GM19023 (cell line): ENCODE data around the gene KCTD6.
A peak's percentile ranks its signal among the peaks of the same experiment; 100 is the strongest.

ENCODE experiments used
- ATAC-seq: cut with Tn5 transposase; IDR thresholded peaks from one replicate; pipeline ENCODE4 v1.9.1; 2021; ENCODE audit warnings: mild to moderate bottlenecking, moderate library complexity; ENCODE audit not compliant: unreplicated experiment

The KCTD6 gene

DNA sequence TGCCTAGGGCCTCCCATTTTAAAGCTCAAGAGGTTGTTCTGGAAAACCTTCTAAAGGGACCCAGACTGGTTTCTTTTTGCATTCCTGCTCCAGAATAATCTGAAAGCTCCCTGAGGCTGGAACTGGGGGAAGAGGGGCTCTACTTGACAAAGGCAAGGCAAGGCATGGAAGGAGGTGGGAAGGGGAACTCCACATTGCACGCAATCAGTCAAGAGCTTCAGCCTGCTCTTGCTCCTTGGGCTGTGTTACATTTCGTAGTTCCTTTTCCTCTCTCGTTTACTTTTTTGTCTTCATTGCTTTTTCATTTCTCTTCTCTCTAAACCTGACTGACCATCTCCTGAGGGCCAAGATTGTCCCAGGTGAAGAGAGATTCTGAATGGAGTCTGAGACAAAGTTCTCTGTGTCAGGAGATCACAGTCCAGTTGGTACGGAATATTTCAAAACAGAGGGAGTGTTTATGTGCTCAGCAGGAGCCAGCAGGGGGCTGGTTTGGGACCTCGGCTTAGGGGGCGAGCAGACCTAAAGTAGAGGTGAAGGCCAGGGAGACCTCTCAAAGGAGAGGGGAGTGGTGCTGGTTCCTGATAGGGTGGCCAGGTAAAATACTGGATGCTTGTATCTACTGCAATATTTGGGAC is 6.0 kb upstream of the KCTD6 start:
- ATAC-seq = no peak

DNA sequence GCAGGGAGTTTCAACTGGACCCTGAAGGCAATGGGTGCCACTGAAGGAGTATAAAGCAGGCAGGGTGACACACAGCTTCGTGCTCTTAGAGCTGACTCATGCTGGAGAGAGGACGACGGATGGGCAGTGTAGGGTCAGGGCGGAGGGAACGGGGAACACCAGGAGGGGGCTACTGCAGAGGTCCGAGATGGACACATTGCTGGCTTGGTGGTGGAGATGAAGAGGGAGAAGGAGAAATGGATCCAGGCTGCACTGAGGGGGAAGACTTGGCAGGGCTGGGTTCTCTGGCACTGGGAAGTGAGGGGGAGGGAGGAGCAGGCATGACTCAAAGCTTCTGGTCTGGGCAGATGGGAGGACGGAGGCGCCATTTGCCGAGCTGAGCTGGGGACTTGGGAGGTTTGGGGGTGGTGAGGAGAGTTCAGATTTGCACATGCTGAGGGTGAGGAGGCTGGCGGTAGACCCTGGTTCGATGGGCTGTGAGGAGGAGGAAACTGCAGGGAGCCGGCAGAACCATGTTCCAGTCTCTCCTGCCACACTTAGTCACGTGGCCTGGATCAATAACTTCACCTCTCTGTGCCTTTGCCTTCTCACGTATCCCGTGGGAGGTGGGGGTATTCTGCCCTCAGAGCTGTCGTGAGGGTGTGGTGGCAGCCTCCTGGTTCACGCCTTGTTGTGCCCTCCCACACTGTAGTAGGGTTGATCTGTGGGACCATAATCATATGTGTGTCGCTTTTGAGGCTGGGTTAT is 4.6 kb upstream of the KCTD6 start:
- ATAC-seq = no peak

DNA sequence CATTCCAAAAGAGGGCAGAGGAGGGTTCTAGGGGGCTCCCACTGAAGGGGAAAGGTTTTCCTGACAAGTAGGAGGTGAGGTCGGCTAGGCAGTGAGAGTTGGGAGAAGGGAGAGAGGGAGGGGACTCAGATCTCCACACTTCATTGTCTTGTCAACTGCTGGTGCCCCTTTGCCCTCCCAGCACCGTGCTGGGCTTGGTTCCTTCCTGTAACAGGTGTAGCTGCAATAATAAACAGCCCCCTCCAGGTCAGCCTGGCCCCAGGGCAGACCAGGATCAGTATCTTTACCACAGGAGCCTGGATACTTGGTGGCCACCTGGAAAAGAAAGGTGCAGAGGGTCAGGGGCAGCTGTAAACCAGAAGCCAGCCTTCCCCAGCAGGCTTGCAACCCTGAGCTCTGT is 2.9 kb upstream of the KCTD6 start:
- ATAC-seq = no peak

DNA sequence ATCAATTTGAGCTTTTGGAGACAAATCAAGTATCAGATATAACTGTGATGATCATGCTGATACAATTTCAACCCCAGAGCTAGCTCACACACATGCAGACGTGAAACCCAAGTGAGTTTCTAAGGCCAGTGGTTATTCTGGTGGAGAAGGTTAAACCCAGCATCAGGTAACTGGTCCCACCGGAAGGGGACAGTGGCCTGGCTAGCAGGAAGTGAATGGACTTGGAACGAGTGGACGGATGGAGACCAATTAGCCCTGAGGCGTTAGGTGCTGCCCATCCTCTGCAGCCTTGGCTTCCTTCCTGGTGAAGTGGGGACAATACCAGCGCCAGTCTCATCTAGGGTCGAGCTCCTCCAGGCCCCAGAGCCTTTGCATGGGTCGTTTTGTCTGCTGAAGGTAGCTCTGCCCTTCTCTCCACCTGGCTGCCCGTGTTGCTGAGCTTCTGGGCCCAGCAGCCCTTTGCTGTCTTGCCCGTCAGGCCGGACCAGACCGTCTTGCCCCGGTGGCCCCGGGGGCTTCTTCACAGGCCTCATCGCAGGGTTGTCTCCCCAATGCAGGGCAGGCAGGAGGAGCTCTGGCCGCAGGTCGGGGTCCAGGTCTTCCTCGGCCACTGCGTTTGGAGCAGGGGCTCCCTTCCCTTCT is 915 bp upstream of the KCTD6 start:
- no peak for ATAC-seq

DNA sequence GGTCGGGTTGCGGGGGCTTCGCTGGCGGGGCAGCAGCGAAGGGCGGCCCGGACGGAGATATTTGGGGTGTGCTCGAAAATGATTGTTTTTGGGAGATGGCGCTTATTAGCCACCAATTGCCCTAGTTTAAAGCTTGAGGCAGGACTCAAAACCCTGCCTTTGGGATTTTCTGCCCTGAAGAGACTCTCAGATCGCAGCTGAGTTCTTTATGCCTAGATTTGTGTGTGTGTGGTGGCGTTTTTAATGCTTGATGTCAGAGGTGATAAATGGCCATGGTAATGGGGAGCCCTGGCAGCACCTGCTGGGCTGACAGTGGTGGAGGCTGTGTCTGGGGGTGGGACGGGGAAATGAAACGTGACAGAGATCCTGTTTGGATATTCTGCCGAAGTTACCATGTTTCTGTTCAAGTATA is 604 bp downstream of the KCTD6 start:
- no peak for ATAC-seq

DNA sequence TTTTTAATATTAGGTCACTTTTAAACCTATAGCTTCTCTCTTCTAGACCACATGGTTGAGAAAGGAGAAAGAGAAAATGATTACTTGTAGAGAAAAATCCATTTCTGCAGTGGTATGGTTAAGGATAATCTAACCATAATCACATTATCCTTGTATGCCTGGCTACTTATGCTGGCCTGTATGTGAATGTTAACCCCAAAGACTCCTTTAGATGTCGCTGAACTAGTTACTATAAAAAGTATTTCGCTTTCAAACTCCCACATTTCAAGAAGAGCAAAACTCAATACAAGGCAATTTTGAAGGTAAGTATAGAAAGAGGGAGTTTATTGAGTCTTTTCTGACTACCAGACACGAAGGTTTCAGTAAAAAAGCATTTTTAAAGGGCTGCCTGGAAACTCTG is 2.2 kb downstream of the KCTD6 start:
- ATAC-seq = no peak

DNA sequence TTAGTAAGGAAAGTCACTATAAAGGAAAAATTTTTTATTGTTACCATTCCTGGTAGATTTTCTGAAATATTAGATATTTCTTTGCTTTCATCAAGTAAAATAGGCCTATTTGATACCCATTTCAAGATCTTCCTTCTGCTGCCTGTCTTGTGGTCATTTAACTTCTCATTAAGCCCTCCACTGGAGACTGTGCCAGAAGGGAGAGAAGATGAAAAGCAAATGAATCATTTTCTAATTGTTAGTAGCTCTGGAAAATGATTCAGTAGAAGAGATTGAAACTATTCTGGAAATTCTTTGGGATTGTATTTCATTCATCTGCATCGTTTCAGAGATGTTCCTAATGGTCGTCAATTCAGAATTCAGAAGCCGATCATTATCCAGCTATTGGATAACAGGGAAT is 3.2 kb downstream of the KCTD6 start:
- no peak for ATAC-seq

DNA sequence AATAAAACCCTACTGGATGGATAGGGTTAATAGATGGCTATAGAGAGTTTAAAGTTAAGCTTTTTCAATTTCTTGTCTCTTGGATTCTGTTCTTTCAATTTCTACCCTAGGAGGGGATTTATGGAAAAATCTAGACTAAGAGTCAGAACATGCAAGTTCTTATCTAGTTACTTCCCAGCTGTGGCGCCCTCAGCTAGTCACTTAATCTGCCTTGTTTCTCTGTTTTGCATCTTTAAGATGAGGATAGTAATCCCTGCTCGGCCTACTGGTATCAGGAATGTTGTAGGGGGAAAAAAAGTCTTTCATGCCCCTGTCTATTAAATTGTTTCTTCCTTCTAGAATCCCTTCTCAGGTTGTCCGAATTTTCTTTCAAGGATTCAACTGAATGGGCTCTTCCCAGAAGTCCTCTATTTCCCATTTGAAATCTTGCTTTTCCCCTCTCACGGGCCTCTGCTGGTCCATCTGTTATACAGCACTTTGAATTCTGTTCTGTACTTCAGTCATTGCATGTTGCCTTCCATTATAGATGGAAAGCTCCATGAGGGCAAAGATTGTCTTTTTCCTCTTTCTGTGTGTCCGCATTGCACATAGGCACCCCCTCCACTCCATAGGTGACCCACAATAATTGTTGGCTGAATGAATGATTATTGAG is 4.4 kb downstream of the KCTD6 start:
- no peak for ATAC-seq

DNA sequence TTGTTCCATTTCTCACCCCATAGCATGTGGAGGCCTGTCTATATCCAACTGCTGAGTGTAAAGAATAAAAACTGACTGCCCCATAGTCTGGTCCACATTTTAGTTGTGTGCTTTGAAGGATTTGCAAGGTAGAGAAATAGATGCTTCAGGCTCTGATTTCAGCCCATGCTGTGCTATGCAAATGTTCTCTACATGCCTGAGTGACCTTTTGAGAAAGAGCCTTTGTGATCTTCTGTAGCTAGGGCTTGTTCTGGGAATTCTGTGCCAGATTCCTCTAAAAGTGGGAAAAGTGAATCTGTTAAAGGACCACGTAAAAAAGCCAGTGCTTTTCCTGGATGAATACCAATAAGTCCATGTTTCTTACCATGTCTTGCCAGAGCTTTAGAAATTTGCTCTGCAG is 5.2 kb downstream of the KCTD6 start:
- ATAC-seq = no peak

DNA sequence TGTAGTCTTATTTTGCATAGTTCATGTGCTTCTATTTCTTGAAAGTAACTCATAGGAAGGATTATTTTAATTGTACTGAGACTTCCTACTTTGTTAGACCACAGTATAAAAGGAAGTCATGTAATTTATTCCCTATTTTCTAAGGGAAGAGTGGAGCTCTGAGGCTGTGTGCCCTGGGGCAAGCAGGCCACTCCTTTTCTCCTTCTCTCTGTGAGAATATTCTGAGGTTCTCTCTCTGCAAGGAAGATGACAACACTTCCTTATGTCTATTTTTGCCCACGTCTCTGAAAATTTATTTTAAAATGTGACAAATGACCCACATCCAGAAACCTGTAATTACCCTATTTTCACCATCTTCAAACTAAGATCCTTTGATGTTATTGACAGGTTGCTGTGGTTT is 11.0 kb downstream of the KCTD6 start:
- ATAC-seq = no peak

DNA sequence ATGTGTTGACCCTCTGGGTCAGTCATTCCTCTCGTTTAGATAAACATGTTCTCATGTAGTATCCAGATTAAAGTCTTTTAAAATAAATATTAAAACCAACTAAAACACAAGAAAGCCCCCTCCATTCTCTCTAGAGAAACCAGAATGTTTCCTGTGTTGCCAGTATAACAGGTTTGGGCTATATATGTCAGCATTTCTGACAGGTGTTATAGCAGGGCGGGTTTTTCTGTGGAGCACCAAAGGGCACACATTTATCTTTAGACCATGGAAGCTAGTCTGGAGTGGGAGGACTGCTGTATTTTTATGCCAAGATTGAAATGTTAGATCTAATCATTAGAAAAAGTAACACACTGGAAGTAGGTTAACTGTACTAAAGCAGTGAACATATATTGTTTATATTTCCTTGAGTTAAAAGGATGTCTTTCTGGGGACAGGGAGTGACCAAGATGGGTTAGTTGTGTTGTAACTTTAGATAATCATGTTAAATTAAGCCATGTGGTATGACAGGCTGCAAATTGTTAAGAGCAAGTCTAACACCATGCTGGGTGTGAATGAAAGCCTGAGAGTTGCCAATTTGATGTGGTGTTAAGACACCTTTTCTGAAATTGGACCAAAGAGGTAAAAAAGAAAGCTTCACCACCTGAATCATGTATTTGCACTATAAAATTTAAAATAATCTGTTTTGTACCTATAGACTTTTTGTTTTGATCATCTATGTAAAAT is 15.6 kb downstream of the KCTD6 start:
- ATAC-seq = no peak

DNA sequence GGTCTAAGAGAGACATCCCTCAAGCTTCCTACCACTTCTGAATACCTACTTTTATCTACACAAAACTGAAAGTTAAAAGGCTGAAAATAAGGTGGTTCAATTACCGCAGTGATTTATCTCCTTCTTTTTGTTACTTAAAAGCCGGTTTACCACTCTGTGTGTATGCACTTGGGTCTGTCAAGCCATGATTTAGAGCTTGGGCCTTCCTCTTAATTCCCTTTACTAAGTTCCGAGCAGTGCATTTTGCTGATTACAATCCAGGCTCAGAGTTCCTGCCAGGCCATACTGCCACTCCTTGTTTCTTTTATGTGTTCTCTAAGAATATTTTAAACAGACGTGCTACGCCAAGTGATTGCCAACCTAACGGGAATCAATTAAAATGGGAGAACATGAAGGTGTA is 16.5 kb downstream of the KCTD6 start:
- ATAC-seq = no peak

DNA sequence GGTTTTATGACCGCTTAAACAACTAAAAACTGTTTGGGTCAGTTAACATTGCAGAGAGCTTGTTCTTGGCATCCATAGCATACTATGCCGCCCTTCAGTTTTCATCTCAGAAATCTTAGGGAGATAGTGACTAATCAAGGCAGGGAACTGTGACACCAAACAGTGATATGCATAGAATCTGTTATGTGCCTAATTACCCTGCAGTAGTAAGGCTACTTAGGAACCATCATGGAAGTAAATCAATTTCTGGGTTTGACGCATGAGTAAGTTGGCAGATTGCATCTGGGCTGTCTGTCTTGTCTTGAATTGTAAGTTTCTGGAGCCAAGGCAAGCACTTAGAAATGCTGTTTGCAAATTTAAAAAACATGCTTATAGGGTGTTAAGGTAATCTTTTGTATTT is 22.5 kb downstream of the KCTD6 start:
- no peak for ATAC-seq

DNA sequence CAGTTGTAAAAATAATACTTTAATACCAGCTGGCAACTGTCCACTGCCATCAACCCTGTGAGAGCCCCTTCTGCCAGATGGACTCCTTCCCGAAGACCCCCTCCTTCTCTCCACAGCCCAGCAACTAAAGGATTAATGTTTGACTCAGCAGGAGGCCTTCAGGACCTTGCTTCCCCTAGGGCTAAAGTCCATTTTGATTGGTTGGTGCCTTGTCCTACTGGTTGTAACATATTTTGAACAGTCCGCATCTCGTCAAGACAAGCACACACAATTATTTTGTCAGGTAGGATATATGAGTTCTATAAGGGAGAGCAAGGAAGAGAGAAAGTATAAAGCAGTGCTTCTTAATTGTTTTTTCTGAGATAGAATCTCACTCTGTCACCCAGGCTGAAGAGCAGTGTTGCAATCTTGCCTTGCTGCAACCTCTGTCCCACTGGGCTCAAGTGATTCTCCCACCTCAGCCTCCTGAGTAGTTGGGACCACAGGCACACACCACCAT is 26.4 kb downstream of the KCTD6 start:
- no peak for ATAC-seq

DNA sequence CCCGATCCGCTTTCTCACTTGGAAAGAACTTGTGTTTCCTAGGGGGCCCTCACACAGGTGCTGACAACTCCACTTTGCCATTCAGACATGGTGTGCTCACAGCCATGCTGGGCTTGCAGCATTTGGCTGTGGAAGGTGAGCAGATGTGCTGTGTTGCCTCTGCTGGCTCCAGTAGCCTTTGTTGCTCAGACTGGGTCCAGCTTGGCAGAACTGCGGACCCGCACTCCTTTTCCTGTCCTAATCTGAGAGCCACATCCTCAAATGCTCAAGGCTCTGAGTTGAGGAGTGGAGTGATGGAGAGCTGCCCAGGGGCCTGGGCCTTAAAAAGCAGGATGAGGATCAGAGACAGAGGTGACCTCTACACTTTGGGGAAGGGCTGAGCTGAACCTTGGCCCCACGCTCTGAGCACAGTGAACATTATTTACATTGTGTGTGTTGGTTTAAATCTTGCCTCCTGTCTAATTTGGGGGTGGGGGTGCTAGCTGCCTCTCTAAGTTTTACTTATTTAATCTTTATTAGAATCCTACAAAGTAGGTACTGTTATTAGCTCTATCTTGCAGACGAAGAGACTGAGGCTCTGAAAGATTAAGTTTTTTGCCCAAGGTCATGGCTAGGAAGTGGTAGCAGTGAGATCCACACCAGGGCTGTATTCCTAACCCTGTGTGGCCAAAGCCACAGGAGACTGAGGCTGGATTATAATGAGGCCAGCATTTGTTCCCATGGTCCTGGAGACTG is 27.9 kb downstream of the KCTD6 start:
- ATAC-seq = no peak

DNA sequence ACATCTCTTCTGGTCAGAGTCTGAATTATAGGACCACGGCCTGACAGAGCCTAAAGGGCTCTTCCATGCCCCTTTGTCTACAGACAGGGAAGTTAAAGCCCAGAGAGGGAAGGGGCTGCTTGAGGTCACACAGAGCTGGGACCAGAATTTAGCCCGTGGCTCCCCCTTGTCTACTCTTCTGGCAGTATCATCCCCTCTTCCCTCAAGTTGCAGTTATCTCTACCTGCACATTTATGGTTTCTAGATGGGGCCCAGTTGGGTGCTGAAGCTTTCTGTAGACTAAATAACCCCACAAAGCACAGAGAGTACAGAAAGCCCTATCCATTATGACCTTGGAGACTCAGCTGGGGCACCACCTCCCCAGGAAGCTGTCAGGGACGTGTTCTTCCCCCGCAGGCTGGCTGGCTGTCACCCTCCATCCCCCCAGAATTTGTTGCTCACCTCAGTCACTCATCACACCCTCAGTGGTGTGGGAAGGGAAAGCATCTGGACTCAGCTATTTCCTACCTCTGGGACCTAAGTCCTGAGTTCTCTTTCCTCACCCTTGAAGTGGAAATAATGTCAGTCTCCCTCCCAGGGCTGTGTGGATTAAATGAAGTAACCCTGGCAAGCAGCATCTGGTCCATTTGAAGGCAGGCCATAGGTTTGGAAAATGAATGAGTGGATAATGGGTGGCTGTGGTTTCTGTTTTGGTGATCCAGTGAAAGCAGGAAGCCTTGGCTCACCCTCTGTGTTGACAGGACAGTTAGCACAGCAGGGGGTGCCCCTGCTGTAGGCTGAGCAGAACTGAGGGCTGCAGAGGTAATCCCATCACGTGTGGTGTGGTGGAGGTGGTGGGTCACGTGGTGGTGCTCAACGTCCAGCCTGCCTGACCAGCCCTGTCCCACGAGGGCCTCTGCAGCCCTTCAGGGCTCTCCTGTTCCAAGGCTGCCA is 28.8 kb downstream of the KCTD6 start:
- peak; percentile 42 for ATAC-seq

DNA sequence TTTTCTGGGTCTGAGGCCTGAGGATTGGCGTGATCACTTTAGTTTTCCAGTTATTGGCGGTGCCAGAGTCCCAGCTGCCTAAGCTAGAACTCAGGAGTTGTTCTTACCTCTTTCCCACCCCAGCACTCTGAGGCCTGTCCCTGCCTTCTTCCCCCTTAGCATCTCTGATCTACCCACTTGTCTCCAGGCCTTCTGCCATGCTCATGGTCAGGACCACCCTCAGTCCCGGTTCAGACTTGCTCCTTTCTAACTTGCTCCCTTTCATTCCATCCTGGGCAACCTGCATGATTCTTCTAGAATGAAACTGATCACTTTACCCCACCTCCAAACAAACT is 29.4 kb downstream of the KCTD6 start:
- ATAC-seq = no peak

DNA sequence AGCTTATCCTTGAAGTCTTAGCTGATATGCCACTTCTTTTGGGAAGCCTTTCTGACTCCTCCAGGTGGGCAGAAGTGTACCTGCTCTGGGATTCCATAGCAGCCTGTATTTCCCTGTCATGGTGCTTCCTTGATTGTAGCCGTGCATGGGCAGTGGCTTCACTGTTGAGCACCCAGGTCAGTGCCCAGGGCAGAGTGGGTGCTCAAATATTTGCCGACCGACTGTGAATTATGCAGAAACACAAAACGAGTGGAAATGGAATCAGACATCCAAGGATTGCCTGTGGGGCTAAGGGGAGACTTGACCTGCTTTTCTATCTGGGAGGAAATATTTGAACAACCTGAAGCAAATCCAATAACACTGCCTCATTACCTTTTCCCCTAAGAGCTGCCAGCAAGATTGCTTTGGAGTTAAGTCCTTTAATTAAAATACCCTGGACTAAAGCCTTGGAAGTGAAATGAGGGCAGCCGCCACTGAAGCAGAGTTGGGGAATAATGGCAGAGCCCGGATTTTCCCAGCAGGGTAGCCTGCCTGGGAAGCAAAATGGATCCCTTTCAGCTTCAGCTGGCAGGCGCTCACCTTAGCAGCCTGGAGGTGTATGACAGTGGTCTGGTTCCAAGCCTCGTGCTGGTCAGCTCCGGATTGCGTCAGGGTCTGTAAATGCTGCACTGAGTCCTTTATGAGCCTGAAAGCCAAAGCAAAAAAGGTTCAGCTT is 30.2 kb downstream of the KCTD6 start:
- ATAC-seq = no peak
